Activated naive CD8-positive, alpha-beta T cell treated with anti-CD3 and anti-CD28 coated beads for 36 hours (primary cell): ENCODE data around the gene SMYD3. TPM values are rescaled to one million over a fixed set of nuclear protein-coding genes. Genes with fewer than 3 reads are reported as not detected.

Experiments
- DNase-seq: peaks from one replicate; pipeline ENCODE4 v3.0.0; 2021
- H3K27ac Mint-ChIP-seq: one replicate; pipeline ENCODE4 v1.8.0; 2022; ENCODE audit warnings: mild to moderate bottlenecking, moderate library complexity, mixed read lengths
- H3K27me3 Mint-ChIP-seq: one replicate; pipeline ENCODE4 v1.8.0; 2022; ENCODE audit warnings: mild to moderate bottlenecking, mixed read lengths
- H3K36me3 Mint-ChIP-seq: one replicate; pipeline ENCODE4 v1.8.0; 2021; ENCODE audit warnings: mild to moderate bottlenecking, mixed read lengths
- H3K4me1 Mint-ChIP-seq: one replicate; pipeline ENCODE4 v1.8.0; 2021; ENCODE audit warnings: mixed read lengths
- H3K4me3 Mint-ChIP-seq: one replicate; pipeline ENCODE4 v1.8.0; 2022; ENCODE audit warnings: mild to moderate bottlenecking, moderate library complexity, mixed read lengths
- H3K9me3 Mint-ChIP-seq: one replicate; pipeline ENCODE4 v1.8.0; 2022; ENCODE audit warnings: mixed read lengths
- total RNA-seq, 2 experiments: library from RNA; stranded (reverse); gene quantifications; one replicate each; pipeline ENCODE4 v1.2.3, GENCODE V29; 2021

Gene SMYD3
- total RNA-seq, 2 experiments from 2014 or later = 16.4 to 18.4 TPM

GRCh38 chr1:245872475-245872874 is 634.6 kb downstream of the SMYD3 start:
- H3K27ac Mint-ChIP-seq = no peak overlapping the region
- H3K9me3 Mint-ChIP-seq = no peaks in the 10 kb centered on the region
- no peaks in the 10 kb centered on the region for H3K4me1 Mint-ChIP-seq
- DNase-seq = no peak
- H3K36me3 Mint-ChIP-seq = peaks cover 4% of the 10 kb centered on the region
- no peaks in the 10 kb centered on the region for H3K27me3 Mint-ChIP-seq
- no peak overlapping the region for H3K4me3 Mint-ChIP-seq

GRCh38 chr1:245871915-245872314 is 635.2 kb downstream of the SMYD3 start:
- Mint-ChIP-seq H3K36me3 (peaks cover 4% of the 10 kb centered on the region), H3K4me1 (no peaks in the 10 kb centered on the region), H3K9me3 (no peaks in the 10 kb centered on the region), H3K4me3 (no peak overlapping the region), H3K27me3 (no peaks in the 10 kb centered on the region), H3K27ac (no peak overlapping the region)
- no peak for DNase-seq

GRCh38 chr1:245871191-245871590 is 635.9 kb downstream of the SMYD3 start:
- no peaks in the 10 kb centered on the region for H3K4me1 Mint-ChIP-seq
- no peaks in the 10 kb centered on the region for H3K9me3 Mint-ChIP-seq
- no peak overlapping the region for H3K4me3 Mint-ChIP-seq
- peaks cover 4% of the 10 kb centered on the region for H3K36me3 Mint-ChIP-seq
- no peak overlapping the region for H3K27ac Mint-ChIP-seq
- DNase-seq = no peak
- H3K27me3 Mint-ChIP-seq = no peaks in the 10 kb centered on the region

- no peaks in the 10 kb centered on the region for H3K9me3 Mint-ChIP-seq
- DNase-seq = no peak
- H3K4me3 Mint-ChIP-seq = no peak overlapping the region
- H3K36me3 Mint-ChIP-seq = peaks cover 4% of the 10 kb centered on the region
- no peaks in the 10 kb centered on the region for H3K27me3 Mint-ChIP-seq
- no peaks in the 10 kb centered on the region for H3K4me1 Mint-ChIP-seq
- H3K27ac Mint-ChIP-seq = no peak overlapping the region
These were observed 636.4 kb downstream of the SMYD3 start for GRCh38 chr1:245870698-245871097.

- H3K27ac Mint-ChIP-seq = no peak overlapping the region
- H3K4me1 Mint-ChIP-seq = no peaks in the 10 kb centered on the region
These were observed 637.2 kb downstream of the SMYD3 start for GRCh38 chr1:245869847-245870246.

GRCh38 chr1:245867738-245868137 is 639.3 kb downstream of the SMYD3 start:
- DNase-seq = no peak
- Mint-ChIP-seq H3K27ac (no peak overlapping the region), H3K9me3 (no peaks in the 10 kb centered on the region), H3K4me3 (no peak overlapping the region), H3K36me3 (peaks cover 11% of the 10 kb centered on the region), H3K4me1 (no peaks in the 10 kb centered on the region), H3K27me3 (no peaks in the 10 kb centered on the region)

More at GRCh38 chr1:245869847-245870246, 637.2 kb downstream of the SMYD3 start:
- DNase-seq = no peak
- H3K4me3 Mint-ChIP-seq = no peak overlapping the region
- peaks cover 4% of the 10 kb centered on the region for H3K36me3 Mint-ChIP-seq
- H3K9me3 Mint-ChIP-seq = no peaks in the 10 kb centered on the region
- no peaks in the 10 kb centered on the region for H3K27me3 Mint-ChIP-seq

GRCh38 chr1:245864872-245865271 is 642.2 kb downstream of the SMYD3 start:
- Mint-ChIP-seq H3K9me3 (no peaks in the 10 kb centered on the region), H3K27me3 (no peaks in the 10 kb centered on the region), H3K27ac (no peak overlapping the region), H3K4me3 (no peak overlapping the region), H3K36me3 (peaks cover 11% of the 10 kb centered on the region), H3K4me1 (no peaks in the 10 kb centered on the region)
- DNase-seq = no peak

- DNase-seq = no peak
- Mint-ChIP-seq H3K4me1 (no peaks in the 10 kb centered on the region), H3K9me3 (no peaks in the 10 kb centered on the region), H3K27ac (no peak overlapping the region), H3K4me3 (no peak overlapping the region), H3K27me3 (no peaks in the 10 kb centered on the region), H3K36me3 (peaks cover 11% of the 10 kb centered on the region)
These were observed 643.4 kb downstream of the SMYD3 start for GRCh38 chr1:245863566-245864184.

- Mint-ChIP-seq H3K4me1 (no peaks in the 10 kb centered on the region), H3K27ac (no peak overlapping the region), H3K4me3 (no peak overlapping the region), H3K9me3 (no peaks in the 10 kb centered on the region), H3K36me3 (peaks cover 13% of the 10 kb centered on the region), H3K27me3 (no peaks in the 10 kb centered on the region)
- no peak for DNase-seq
These were observed 644.1 kb downstream of the SMYD3 start for GRCh38 chr1:245862812-245863540.

GRCh38 chr1:245860657-245861544 is 646.2 kb downstream of the SMYD3 start:
- no peak for DNase-seq
- Mint-ChIP-seq H3K27ac (no peak overlapping the region), H3K9me3 (no peaks in the 10 kb centered on the region), H3K4me1 (no peaks in the 10 kb centered on the region), H3K27me3 (no peaks in the 10 kb centered on the region), H3K36me3 (peaks cover 28% of the 10 kb centered on the region), H3K4me3 (no peak overlapping the region)

- peaks cover under 1% of the 10 kb centered on the region for H3K9me3 Mint-ChIP-seq
- H3K27me3 Mint-ChIP-seq = no peaks in the 10 kb centered on the region
- no peaks in the 10 kb centered on the region for H3K4me1 Mint-ChIP-seq
- H3K4me3 Mint-ChIP-seq = no peak overlapping the region
- no peak for DNase-seq
- no peak overlapping the region for H3K27ac Mint-ChIP-seq
- H3K36me3 Mint-ChIP-seq = peaks cover 37% of the 10 kb centered on the region
These were observed 647.5 kb downstream of the SMYD3 start for GRCh38 chr1:245859493-245860114.

GRCh38 chr1:245858722-245859492 is 648.2 kb downstream of the SMYD3 start:
- Mint-ChIP-seq H3K36me3 (peaks cover 41% of the 10 kb centered on the region), H3K27me3 (no peaks in the 10 kb centered on the region), H3K4me3 (no peak overlapping the region), H3K27ac (no peak overlapping the region), H3K9me3 (peaks cover 3% of the 10 kb centered on the region), H3K4me1 (no peaks in the 10 kb centered on the region)
- no peak for DNase-seq

GRCh38 chr1:245858022-245858721 is 648.9 kb downstream of the SMYD3 start:
- Mint-ChIP-seq H3K9me3 (peaks cover 3% of the 10 kb centered on the region), H3K27ac (no peak overlapping the region), H3K4me1 (no peaks in the 10 kb centered on the region), H3K4me3 (no peak overlapping the region), H3K36me3 (peaks cover 38% of the 10 kb centered on the region), H3K27me3 (no peaks in the 10 kb centered on the region)
- no peak for DNase-seq
